ENCODE results near the gene ZNF423. TPM values are rescaled to one million over a fixed set of nuclear protein-coding genes. Genes with fewer than 3 reads are reported as not detected.

Gene ZNF423
- total RNA-seq, 1 donor from 2014 or later = 4.7 TPM

GRCh38 chr16:49505556-49505955, 350.4 kb downstream of the ZNF423 start:
- no peak for DNase-seq

GRCh38 chr16:49504626-49505025, 351.3 kb downstream of the ZNF423 start:
- no peak for DNase-seq

- no peak for DNase-seq
These were observed 351.9 kb downstream of the ZNF423 start for GRCh38 chr16:49504023-49504364.

GRCh38 chr16:49503256-49504022, 352.5 kb downstream of the ZNF423 start:
- DNase-seq = no peak

- DNase-seq = no peak
These were observed 353.6 kb downstream of the ZNF423 start for GRCh38 chr16:49502136-49502881.

GRCh38 chr16:49499869-49500610, 355.9 kb downstream of the ZNF423 start:
- DNase-seq = no peak

DNA sequence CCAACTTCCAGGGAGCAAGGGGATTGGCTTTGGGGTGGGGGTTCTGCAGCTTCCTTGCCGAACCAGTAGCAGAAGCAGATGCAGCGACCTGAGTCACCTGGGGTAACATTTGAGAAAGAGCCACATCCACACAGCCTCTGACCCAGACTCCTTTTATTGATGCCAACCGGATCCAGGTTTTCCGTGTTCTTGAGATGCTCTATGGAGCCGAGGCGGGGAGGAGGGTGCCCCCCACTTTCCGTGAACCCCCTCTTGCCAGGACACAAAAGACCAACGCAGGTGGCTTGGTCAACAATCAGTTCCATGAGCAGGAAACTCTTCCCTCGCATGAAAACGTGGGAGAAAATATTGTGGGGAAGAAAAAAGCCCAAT, 356.5 kb downstream of the ZNF423 start:
- no peak for DNase-seq

DNA sequence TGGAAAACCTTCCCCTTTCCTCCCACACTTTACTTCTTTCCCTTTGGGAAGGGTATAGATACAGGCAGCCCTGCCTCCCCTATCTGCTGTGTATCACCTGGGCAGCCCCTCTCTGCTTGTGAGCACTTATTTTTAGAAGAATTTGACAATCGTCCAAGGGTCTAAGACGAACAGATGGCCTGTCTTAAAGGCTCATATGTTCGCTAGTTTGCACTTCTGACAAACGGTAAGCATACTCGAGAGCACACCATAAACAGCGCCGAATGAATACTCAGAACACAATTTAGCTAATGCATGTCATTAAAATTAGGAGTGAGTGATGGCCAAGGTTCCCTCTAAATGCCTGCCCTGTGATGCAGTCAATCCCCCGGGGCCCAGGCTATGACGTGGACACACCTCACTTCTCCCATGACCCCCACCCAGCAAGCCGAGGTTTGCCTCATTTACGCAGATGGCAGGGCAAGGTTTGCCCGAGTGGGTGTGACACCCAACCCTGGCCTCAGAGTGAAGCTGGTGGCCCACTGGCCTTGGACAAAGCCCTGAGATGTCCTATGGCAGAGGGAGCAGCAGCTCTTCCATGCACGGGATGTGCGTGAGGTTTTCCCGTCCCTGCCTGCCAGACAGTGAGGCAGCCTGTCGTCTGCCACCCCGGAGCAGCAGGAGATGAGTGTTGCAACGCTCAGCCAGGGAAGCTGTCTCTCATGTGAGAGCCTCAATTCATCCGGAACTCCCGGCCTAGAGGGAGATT, 357.1 kb downstream of the ZNF423 start:
- DNase-seq = no peak

DNA sequence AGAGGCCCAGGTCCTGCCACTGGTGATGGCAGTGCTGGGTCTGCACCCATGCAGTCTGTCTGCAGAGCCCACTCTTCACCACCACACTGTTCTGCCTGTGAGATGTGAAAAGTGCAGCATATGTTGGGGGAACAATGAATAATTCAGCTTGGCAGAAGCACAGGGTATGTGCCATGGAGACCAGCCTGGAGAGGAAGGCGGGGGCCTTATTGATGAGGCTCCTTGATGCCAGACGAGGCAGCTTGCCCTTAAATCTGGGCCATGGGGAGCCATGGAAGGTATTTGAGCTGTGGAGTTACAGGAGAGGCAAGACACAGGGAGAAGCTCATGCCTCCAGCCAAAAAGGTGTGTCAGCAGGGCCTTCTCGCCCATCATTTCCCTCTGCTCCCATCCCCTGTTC, 357.6 kb downstream of the ZNF423 start:
- no peak for DNase-seq

DNA sequence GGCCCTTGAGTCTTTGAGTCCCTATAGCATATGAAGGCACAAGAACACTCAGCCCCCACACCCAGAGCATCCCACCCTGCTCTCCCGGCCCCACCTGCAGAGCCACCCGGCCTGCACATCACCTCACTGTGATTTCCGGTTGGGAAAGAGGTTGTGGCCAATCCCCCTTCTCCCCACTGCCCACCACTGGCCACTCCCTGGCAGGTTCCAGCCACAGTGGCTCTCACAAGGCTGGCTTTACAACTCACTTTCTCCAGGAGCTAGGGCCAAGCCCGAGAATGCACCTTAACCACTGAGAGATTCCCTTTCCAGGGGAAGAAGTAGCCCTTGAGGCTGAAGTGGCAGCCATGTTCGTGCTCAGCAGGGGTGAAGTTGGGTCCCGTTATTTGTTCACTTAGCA, 358.4 kb downstream of the ZNF423 start:
- DNase-seq = no peak

GRCh38 chr16:49496656-49497055, 359.3 kb downstream of the ZNF423 start:
- no peak for DNase-seq

DNA sequence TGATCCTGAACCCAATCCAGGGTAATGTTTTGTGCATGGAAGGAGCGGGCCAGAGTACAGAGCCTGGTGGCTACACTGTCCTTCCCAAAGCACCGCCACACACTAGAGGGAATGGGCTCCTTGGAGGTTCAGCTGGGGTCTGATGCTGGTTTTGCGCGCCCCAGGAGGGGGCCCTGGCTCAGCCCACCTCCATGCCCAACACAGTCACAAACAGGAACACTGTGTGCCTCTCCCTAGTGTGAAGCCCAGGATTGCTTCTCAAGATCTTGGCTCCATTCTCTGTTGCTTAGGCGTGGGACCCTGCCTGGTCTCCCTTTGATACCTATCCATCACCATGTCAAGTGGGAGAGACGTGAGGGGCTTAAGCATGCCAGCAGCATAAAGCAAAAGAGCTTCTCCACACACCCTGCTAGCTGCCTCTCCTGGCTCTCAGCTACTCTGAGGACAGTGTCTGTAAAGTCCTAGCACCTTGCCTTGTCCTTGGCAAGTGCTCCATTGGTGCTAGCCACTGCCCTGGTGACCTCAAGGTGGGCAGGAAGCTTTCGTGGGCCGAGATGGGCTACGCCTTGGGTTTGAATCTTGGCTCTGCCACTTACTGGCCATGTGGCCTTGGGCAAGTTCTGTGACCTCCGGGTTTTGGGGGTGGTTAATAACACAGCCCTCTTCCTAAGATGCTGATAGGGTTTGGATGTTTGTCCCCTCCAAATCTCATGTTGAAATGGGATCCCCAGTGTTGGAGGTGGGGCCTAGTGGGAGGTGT, 360.1 kb downstream of the ZNF423 start:
- no peak for DNase-seq

DNA sequence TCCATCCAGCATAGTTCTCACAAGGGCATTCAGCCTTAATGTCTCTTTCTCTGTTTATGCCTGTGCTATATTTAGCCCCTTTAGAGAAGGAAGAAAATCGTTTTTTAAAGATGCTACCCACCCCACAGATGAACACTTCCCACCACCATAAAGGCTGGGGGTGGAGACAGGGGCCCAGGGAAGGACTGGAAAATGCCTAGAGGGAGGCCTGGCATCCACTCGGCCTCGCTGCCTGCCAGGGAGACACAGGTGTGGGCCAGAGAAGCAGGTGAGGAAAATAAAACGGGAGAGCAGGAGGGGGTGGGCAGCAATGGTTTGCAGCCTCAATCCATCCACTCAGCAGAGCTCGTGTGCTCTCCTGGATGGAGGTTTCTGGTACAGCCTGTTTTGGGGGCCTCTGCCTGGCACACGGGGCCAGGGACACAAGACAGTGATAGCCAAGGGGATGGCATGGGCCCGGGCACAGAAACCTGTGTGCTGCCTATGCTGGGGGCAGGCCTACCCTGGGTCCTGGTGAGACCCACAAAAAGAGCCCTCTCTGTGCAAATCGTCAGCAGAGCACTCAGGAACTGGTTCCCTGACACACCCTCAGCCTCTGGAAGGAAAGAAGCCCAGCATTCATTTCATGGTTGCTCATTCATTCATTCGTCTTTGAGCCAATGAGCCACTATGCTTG, 360.9 kb downstream of the ZNF423 start:
- DNase-seq = no peak

DNA sequence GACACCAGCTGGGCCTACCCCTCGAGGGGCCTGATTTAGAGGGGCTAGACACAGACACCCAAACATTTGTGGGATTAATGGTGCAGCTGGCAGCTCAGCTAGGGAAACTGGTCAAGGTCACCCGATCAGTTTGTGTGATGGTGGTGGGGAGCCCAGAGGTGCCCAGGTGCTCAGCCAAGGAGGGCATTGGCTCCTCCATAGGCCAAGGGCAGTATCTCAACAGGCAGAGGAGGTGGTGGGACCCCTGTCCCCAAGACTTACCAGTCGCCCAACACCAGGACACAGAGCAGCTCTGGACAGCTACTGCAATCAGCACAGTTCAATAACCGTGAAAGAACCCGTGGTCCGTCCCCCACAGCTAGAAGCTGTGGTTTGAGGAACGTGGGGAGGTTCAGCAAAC, 361.4 kb downstream of the ZNF423 start:
- DNase-seq = no peak

DNA sequence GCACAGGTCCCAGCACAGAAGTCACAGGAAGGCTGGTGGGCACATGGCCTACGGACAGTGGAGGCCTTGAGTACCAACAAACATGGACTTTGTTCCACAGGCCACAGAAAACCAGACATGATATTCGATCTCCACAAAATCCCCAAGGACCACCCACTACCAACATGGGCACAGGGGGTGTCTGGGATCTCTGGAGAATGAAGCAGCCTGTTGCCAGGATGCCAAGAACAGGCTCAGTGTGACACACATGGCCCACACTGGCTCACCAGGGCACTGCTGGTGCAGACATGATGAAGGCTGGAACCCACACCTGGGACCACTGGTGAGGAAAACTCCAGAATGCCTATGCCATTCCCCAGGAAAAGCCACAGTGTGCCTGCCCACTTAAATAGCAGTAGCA, 362.1 kb downstream of the ZNF423 start:
- DNase-seq = no peak

DNA sequence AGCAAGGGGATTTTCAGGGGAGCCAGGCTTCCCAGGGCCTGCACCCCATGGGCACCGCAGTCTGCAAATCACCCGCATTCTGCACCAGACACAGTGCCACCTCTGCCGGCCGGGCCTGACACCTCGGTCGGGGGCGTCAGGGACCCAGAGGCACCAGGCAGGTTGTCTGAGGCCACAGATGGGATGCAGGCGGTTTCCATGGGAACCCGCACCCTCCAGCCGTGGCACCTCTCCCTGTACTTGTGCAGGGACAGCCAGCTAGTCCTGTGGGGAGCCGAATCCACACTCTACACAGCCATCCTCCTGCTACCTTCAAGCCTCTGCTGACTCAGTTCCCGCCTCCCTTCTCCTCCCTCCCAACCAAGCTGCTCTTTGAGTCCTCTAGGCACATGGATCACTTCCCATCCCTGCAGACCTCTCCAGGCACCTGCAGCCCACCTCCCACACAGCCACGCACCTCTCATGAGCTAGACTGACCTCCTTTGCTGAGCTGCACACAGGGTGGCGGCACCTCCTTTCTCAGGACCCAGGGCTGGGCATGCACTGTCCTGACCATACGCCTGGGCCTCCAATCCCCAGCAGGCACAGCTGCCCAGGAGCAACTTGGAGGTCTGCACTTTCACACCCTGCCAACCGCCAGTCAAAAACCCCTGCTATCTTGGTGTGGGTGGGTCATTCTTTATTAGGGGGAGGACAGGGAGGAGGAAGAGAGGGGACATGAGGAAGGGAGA, 362.9 kb downstream of the ZNF423 start:
- no peak for DNase-seq

DNA sequence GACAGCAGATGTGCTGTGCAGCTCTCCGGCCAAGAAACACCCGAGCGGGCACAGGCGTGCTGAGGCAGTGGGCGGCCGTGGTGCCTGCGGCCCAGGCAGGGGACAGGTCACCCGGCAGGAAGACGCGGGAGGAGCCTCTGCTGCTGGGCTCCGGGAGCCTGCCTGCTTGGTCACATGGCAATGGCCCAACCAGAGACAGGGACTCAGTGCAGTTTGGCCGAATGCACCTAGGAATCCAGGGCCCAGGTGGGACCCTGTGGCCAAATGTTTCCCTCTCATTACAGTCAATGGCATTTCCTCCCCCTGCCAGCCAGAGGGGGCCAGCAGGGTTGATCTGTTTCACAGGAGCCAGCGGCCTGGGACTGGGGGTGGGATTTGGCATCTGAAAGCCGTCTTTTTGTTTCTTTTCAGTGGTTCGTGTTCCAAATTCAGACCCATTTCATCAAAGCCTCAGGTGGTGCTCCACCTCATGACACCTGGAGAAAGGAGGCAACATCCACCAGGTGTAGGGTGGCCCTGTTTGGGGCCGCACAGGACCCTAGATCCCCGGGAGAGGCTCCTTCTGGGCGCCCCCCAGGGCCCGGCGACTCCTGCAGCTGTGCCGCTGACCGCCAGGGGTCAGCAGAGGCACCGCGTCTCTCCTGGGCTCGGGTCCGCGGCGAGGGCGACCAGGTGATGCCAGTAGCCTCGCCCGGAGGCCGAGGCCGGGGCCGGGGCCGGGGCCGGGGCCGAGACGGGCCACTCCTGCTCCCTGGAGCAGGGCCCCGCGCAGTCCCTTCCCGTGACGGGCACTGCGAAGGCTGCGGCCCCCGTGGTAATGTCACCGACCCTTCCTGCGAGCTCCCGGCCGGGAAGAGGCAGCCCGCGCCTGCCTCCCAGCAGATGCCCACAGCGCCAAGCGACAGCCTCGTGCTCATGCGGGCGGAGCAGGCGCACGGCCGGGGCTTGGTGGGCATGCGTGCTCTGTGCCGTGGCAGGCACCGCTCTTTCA, 363.8 kb downstream of the ZNF423 start:
- peak; percentile 35 for DNase-seq

- no peak for DNase-seq
These were observed 364.7 kb downstream of the ZNF423 start for GRCh38 chr16:49491106-49491670.

- no peak for DNase-seq
These were observed 365.6 kb downstream of the ZNF423 start for GRCh38 chr16:49490321-49490705.

All from occipital lobe (tissue), 2 donors.